Epidermal melanocyte (primary cell): Measurements from ENCODE around the gene DMD.
A peak's percentile ranks its signal among the peaks of the same experiment; 100 is the strongest.
"Not testable (repeated sequence)": the region's sequence is repeated elsewhere in the genome, so short reads cannot be mapped to it uniquely, and the experiment has no call there.

Experiments
- DNase-seq: peaks from one replicate; pipeline ENCODE4 v3.0.0; 2011; ENCODE audit warnings: low spot score; ENCODE audit not compliant: insufficient read length

The DMD gene

GRCh38 chrX:32644476-32645245 lies 566.7 kb downstream of the DMD start:
- DNase-seq: no peak

- DNase-seq: no peak
Observed at GRCh38 chrX:32642283-32642682, 569.1 kb downstream of the DMD start.

GRCh38 chrX:32618154-32618553 lies 593.2 kb downstream of the DMD start:
- no peak for DNase-seq

GRCh38 chrX:32614707-32615106 lies 596.6 kb downstream of the DMD start:
- DNase-seq: no peak

DNA sequence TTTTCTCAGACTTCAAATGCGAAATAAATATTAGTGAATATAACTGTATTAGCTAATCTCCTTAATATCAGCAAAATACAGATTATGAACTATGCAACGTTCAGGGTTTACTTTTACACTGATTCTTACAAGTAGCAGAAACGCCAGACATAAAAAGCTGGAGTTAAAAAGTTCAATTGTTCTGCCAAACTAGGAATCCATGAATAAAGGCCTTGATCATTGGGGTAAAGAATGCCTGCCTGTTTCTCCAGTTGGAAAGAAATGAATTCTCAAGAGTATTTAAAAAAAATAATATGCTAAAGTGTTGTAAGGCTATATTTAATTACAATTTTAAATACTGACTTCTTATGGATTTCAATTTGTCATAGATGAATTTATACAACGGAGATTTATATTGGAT lies 612.2 kb downstream of the DMD start:
- DNase-seq: peak; percentile 14

DNA sequence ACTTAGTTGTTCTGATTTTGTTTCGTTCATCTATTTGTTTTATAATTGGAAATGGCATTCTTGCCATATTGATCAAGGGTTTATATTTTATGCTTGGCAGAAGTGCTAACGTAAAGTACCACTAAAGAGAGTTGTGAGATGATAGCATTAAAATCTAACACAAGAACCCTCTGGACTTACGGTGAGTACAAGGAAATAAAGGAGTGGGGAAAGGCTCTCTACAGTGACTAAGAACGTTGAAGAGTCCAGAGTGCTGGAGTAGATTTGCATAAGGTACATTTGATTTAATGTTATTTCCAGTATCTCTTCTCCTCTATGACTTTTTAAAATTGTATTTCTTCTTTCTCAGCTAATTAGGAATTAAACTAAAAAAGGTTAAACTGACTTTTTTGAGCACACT lies 612.6 kb downstream of the DMD start:
- DNase-seq: no peak

GRCh38 chrX:32597777-32598176 lies 613.6 kb downstream of the DMD start:
- DNase-seq: no peak

- no peak for DNase-seq
Observed at GRCh38 chrX:32592786-32593185, 618.6 kb downstream of the DMD start.

DNA sequence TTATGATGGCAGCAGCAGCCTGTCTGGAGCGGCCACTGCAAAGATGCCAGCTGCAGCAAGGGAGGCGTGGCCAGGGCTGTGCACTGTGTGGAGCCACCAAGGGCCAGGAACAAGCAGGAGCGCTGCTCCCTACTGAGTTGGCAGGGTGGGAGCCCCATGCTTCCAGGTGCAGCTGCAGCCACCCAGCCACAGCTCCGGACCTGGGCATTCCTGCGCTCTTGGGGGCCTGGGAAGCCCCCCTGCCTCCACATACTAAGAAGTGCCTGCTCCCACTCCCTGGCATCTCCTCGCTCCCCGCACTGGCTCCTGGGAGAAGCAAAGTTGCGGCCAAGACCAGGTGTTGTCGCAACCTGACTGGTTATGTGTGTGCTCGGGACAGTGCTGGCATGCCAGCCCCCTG lies 619.8 kb downstream of the DMD start:
- DNase-seq: no peak

DNA sequence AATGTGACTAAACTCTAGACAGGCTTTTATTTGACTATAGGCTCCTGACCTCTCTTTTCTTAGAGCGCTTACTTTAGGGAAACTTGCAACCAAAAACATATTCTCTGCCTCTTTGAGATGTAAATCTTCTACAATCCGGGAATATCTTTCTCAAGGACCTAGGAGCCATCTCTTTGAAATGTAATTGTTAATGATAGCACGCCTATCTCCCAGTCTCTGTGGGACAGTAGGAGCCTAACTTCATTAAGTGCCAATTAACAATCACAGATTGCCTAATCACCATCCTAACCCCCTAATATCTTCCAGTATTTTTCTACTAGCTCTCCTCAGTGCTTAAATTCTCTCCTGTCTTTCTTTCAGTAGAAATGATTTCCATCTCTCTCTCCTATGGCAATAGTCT lies 628.6 kb downstream of the DMD start:
- DNase-seq: no peak

DNA sequence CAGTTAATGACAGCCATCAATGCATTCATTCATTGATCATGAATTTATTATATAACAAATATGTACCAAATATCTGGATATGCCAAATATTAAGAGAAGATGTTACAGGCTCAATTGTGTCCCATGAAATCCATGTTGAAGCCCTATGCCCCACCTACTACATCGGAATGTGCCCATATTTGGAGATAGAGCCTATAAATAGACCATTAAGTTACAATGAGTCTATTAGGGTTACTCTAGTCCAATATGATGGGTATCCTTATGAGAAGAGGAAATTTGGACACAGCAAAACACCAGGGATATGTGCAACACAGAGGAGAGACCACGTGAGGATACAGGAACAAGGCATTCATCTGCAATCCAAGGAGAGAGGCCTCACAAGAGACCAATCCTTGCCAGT lies 634.5 kb downstream of the DMD start:
- DNase-seq: no peak

GRCh38 chrX:32572644-32573043 lies 638.7 kb downstream of the DMD start:
- DNase-seq: no peak

DNA sequence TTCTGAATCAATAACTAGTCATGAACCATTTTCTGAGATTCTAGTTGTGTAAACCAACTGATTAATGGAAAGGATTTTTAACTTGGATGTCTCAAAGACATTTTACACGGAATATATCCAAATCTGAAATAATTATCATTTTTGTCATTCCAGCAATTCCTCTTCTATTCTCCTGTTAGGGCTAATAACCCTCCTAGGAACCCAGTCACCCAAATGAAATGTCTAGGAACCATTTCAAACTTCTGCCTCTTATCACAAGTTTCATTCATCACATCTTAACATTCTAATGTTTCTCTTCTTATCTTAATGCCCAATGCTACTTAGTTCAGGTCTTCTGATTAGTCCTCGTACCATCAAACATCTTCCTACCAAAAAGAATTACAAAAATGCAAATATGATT lies 639.8 kb downstream of the DMD start:
- no peak for DNase-seq

GRCh38 chrX:32562261-32562660 lies 649.1 kb downstream of the DMD start:
- no peak for DNase-seq

GRCh38 chrX:32545101-32545500 lies 666.2 kb downstream of the DMD start:
- DNase-seq: no peak

DNA sequence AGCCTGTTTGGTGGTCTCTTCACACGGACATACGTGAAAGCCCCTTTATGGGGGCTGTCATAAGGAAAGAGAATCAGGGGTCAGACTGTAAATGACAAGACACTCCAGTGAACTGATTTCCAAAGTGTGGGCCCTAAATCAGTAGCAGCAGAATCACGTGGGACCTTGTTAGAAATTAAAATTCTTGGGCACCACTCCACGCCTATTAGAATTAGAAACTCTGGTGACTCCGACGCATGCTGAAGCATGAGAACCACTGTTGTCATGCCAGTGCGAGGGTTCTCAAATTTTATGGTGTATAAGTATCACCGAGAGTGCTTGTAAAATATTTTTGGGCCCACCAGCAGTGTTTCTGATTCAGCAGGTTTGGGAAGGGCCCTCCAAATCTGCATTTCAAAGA lies 672.8 kb downstream of the DMD start:
- DNase-seq: no peak

GRCh38 chrX:32533848-32534247 lies 677.5 kb downstream of the DMD start:
- no peak for DNase-seq

GRCh38 chrX:32532262-32532661 lies 679.1 kb downstream of the DMD start:
- no peak for DNase-seq

DNA sequence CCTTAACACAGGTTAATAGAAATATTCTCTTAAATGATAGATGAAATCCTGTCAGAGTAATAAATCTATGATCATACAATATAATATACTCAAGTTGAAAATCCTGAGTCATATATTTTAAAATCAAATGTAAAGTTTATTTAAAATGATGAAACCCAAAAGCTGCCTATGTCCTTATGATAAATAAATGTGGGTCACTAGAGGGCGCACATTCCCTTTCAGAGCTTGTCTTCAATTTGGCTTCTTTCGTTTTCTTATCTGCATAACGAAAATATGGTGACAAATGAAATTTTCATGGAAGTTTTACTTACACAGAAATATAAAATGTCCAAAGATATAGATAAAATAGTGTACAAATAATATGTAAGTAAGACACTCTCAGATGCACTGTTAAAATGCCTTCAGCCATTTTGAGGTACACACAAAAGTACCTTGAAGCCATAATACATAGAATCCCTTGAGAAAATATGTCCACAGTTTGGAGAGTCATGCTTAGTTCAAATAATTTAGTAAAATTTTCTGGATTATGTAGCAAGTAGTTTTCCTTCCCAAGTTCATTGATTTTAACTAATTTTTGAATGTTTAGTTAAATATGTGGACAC lies 680.4 kb downstream of the DMD start:
- peak; percentile 13 for DNase-seq

DNA sequence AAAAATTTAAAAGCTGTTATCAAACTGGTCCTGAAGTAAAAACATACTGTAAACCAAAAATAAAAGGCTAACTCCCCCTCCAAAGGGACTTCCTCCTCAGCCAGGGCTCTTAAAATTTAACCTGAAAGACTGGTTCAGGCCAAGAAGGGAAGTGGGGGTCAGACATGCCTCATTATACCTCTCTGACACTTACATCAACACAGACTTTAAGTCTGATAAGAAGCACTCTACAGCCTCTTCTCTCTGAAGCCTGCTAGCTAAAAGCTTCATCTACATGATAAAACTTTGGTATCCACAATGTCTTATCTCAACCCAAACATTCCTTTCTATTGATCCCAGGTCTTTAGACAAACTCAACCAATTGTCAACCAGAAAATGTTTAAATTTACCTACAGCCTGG lies 682.9 kb downstream of the DMD start:
- DNase-seq: not testable (repeated sequence)

GRCh38 chrX:32525234-32525633 lies 686.1 kb downstream of the DMD start:
- DNase-seq: no peak

DNA sequence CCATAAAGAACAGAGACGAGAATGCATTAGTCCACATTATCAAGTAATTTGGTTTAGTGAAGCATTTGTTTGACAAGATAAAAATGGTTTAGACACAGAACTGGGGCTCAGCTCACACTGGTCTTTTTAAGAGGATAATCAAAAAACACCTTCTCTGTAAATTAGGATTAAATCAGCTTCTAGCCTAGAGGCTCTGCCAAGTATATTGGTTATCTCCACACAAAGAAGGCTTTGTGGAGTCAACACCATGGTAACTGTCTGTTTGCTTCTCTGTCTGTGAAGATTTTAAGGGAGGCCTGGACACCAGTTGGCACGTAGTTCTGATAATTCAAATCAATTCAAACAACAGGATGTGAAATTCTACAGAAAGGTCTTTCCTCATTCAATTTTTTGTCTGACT lies 687.0 kb downstream of the DMD start:
- DNase-seq: peak; percentile 29

GRCh38 chrX:32520789-32521188 lies 690.6 kb downstream of the DMD start:
- DNase-seq: no peak
